SKM-1 treated with dmso at 0.1 percent for 144 hours (cell line): ENCODE measurements around the gene COMMD3.
"Not testable (repeated sequence)": the region's sequence is repeated elsewhere in the genome, so short reads cannot be mapped to it uniquely, and the experiment has no call there.

Experiments used
- DNase-seq: peaks from one replicate; lab custom pipeline; 2025; ENCODE audit not compliant: unreplicated experiment; lab: John Stamatoyannopoulos, UW

COMMD3 gene

GRCh38 chr10:22338185-22338900 is 22.2 kb downstream of the COMMD3 start:
- DNase-seq: no peak

GRCh38 chr10:22338931-22339330 is 22.7 kb downstream of the COMMD3 start:
- DNase-seq: no peak

DNA sequence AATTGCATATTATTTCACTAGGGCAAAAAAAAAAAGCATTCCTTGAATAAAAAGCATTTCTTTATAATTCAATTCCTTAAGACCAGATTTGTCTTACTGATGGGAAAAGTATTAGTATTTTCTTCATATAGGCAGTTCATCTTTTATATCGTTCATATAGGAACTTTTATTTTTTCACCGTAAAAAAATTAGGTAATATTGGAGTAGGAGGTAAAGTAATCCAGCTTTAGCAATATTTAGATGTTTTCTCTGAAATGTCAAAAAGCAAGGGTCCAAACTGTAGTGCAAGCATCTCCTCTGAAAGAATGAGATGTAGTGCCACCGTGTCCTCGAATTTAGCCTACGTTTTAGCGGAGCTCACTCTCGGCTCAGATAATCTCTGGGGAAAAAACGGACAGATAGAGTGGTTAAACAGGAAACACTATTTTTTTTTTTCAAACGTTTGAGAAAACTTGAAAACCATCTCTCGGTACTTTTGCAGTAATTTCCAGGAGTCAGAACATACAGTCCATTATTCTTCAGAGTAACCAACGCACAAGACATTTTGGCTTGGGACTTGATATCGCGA is 23.7 kb downstream of the COMMD3 start:
- DNase-seq: no peak

GRCh38 chr10:22340329-22341189 is 24.4 kb downstream of the COMMD3 start:
- DNase-seq: no peak

GRCh38 chr10:22341190-22341925 is 25.2 kb downstream of the COMMD3 start:
- no peak for DNase-seq

DNA sequence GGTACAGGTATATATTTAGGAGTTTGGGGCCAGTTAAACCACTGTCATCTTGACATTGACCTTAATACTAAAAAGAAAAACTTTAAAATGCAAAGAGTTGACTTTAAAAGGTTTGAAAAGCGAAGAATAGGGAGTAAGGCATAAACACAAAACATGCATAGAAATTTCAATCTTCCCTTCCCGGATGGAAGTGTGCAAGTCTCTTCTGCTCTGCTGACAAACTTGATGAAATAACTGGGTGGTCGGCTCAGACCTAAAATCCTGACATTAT is 25.7 kb downstream of the COMMD3 start:
- DNase-seq: no peak

DNA sequence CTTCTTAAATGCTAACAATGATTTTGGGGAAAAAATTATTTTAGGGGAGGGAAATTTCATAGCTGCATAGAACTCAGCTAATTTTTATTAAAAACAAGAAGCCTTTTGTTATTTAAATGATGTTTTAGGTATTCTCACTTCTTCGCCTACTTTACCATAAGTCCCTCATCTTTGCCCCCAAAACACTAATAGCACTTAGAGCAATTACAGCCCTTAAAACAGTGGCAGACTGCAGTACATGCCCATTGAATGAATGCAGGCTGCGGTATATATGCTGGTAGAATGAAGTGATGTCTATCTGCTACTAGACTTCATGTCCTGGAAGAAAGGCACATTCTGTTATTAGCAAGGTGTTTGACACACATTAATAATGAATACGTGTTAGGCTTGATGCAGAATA is 26.2 kb downstream of the COMMD3 start:
- no peak for DNase-seq

DNA sequence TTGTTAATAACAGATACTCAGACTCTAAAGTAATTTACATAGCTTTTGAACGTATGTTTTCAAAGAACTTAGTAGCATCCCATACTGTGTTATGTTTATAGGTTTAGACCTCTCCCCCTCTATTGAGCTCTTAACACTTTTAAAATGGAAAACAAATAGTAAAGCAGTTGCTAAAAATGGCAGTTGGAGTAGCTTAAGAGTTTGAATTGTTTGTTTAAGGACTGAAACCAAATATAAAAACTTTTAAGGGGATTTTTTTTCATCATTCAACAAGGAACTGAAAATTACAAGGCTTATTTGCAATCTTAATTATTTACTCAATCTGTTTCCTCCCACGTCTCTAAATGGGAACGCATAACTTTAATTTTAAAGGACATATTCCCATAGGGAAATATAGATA is 27.5 kb downstream of the COMMD3 start:
- no peak for DNase-seq

GRCh38 chr10:22344249-22344648 is 28.1 kb downstream of the COMMD3 start:
- DNase-seq: no peak

GRCh38 chr10:22344781-22345300 is 28.7 kb downstream of the COMMD3 start:
- DNase-seq: no peak

- DNase-seq: no peak
Measured at GRCh38 chr10:22345301-22346095, 29.3 kb downstream of the COMMD3 start, which contains the start of gene SPAG6. Gene SPAG6, plus strand, starts transcription at chr10:22345496. Its CDS starts 116 bp downstream, at chr10:22345612.

DNA sequence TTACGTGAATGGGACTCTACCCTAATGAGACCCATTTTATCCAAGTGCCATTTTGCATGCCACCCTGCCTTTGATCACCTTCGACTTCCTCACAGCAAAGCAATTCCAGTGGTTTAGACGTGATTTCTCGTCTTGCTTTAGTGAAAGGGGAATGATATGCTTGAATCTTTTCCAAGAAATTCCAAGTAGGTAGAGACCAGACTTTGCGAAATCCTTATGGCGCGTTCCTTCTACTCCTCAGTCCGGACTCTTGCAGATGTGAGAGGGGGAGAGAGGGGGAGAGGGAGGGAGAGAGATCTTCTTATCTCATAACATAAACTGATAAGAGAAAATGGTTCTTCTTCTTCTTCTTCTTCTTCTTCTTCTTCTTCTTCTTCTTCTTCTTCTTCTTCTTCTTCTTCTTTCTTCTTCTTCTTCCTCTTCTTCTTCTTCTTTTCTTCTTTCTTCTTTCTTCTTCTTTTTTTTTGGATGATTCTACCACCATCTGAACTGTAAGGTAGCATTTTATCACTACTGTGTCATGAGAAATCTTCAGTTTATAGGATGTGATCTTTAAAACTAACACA is 30.0 kb downstream of the COMMD3 start:
- no peak for DNase-seq

DNA sequence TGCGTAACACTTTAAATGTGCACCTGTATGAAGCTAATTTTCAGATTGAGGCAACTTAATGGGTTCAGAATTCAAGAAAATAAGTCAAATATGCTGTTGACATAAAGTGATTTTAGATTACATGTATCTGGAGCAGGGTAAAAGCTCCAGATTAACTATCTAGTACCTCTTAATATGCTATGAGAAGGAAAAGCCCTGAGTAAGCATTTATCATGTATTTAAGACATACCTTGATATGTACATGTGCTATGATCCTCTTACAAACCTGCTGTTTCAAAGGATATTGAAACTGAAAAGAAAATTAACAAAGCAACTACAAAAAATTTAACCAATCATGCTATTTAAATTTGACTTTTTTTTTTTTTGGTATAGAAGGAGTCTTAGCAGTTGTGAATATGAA is 33.6 kb downstream of the COMMD3 start:
- no peak for DNase-seq

- DNase-seq: no peak
Measured at GRCh38 chr10:22351131-22351703, 35.0 kb downstream of the COMMD3 start.

- DNase-seq: no peak
Measured at GRCh38 chr10:22356324-22356873, 40.2 kb downstream of the COMMD3 start.

DNA sequence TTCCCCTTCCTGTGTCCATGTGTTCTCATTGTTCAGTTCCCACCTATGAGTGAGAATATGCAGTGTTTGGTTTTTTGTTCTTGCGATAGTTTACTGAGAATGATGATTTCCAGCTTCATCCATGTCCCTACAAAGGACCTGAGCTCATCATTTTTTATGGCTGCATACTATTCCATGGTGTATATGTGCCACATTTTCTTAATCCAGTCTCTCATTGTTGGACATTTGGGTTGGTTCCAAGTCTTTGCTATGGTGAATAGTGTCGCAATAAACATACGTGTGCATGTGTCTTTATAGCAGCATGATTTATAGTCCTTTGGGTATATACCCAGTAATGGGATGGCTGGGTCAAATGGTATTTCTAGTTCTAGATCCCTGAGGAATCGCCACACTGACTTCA is 41.6 kb downstream of the COMMD3 start:
- DNase-seq: not testable (repeated sequence)

GRCh38 chr10:22363305-22363704 is 47.1 kb downstream of the COMMD3 start:
- DNase-seq: no peak

- DNase-seq: no peak
Measured at GRCh38 chr10:22364407-22365140, 48.4 kb downstream of the COMMD3 start.

DNA sequence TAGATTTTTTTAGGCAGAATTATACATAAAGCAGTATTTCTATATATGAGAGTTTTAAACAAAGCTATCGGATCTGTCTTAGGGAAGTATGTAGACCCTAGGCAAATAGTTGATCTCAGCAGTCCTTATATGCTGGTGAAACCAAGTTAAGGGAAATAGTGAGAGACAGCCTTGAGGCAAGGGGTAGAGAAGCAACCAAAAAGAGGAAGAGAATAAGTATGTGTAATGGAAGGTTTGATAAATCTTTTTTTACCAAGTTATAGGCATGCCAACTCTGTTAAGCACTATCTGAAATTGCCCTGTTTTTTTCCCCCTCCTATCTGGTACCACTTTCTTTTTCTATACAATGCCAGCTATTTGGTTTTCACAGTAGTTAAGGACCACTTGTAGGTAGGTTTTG is 49.0 kb downstream of the COMMD3 start:
- no peak for DNase-seq
